GM12875 (cell line): ENCODE measurements around the gene TMEM175.
A peak's percentile ranks its signal among the peaks of the same experiment; 100 is the strongest.
"Not testable (repeated sequence)": the region's sequence is repeated elsewhere in the genome, so short reads cannot be mapped to it uniquely, and the experiment has no call there.

Source experiments
- H3K4me3 ChIP-seq: one replicate; pipeline ENCODE4 v1.5.1; 2011; ENCODE audit warnings: low read depth, low read length, control low read depth
- TF ChIP-seq, protein P1 (sequence below): IDR thresholded peaks from 2 replicates; pipeline ENCODE4 v1.5.1; 2011; ENCODE audit warnings: low read depth, mild to moderate bottlenecking, control low read depth, inconsistent platforms, low read length, moderate library complexity, borderline replicate concordance; ENCODE audit not compliant: insufficient read depth

Gene TMEM175

GRCh38 chr4:925171-925570 is 7.1 kb upstream of the TMEM175 start:
- no peak overlapping the region for H3K4me3 ChIP-seq
- TF ChIP-seq, protein P1, sequence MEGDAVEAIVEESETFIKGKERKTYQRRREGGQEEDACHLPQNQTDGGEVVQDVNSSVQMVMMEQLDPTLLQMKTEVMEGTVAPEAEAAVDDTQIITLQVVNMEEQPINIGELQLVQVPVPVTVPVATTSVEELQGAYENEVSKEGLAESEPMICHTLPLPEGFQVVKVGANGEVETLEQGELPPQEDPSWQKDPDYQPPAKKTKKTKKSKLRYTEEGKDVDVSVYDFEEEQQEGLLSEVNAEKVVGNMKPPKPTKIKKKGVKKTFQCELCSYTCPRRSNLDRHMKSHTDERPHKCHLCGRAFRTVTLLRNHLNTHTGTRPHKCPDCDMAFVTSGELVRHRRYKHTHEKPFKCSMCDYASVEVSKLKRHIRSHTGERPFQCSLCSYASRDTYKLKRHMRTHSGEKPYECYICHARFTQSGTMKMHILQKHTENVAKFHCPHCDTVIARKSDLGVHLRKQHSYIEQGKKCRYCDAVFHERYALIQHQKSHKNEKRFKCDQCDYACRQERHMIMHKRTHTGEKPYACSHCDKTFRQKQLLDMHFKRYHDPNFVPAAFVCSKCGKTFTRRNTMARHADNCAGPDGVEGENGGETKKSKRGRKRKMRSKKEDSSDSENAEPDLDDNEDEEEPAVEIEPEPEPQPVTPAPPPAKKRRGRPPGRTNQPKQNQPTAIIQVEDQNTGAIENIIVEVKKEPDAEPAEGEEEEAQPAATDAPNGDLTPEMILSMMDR = no peak

GRCh38 chr4:925771-926500 is 6.3 kb upstream of the TMEM175 start:
- no peak overlapping the region for H3K4me3 ChIP-seq
- TF ChIP-seq, protein P1 = no peak

GRCh38 chr4:926538-926937 is 5.7 kb upstream of the TMEM175 start:
- no peak overlapping the region for H3K4me3 ChIP-seq
- TF ChIP-seq, protein P1 = no peak

- H3K4me3 ChIP-seq = not testable (repeated sequence)
These were observed 4.7 kb upstream of the TMEM175 start for GRCh38 chr4:927566-927965.

- TF ChIP-seq, protein P1 = no peak
- no peak overlapping the region for H3K4me3 ChIP-seq
These were observed 3.0 kb upstream of the TMEM175 start for GRCh38 chr4:929096-929765.

- H3K4me3 ChIP-seq = no peak overlapping the region
- TF ChIP-seq, protein P1 = no peak
These were observed 2.2 kb upstream of the TMEM175 start for GRCh38 chr4:930028-930551.

DNA sequence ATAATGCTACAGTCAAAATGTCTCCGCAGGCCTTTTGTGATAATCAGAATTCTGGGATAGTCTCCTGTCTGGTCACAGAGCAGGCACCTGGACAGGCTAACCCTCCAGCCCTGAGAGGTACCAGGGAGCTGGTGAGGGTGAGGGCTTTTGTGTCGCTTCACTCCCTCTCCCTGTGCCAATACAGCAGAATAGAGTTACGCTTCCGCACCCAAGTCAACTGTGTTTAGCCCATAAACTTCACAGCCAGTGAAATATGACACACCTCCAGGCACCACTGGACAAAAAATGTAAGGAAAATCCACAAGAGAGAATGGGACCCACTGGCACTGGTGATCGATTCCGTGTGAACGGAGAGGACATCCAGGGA is 1.4 kb upstream of the TMEM175 start:
- TF ChIP-seq, protein P1 = no peak
- H3K4me3 ChIP-seq = peak overlapping the region; percentile 98
